Measurements from ENCODE around the gene SULT4A1.

Gene SULT4A1

GRCh38 chr22:43796567-43796966 is 65.7 kb downstream of the SULT4A1 start:
- no peak for DNase-seq

GRCh38 chr22:43795320-43795719 is 67.0 kb downstream of the SULT4A1 start:
- no peak for DNase-seq

- no peak for DNase-seq
Observed at GRCh38 chr22:43792905-43793304, 69.4 kb downstream of the SULT4A1 start.

- DNase-seq: no peak
Observed at GRCh38 chr22:43789452-43789851, 72.9 kb downstream of the SULT4A1 start.

GRCh38 chr22:43783777-43784176 is 78.5 kb downstream of the SULT4A1 start:
- DNase-seq: no peak

- DNase-seq: no peak
Observed at GRCh38 chr22:43782448-43782847, 79.9 kb downstream of the SULT4A1 start.

- no peak for DNase-seq
Observed at GRCh38 chr22:43777286-43777685, 85.0 kb downstream of the SULT4A1 start.

GRCh38 chr22:43776081-43776670 is 86.1 kb downstream of the SULT4A1 start:
- no peak for DNase-seq

Data from activated CD8-positive, alpha-beta memory T cell treated with anti-CD3 and anti-CD28 coated beads, Interleukin-2, amount 50 U/mL, for 4 hours (primary cell).